GM19467 (cell line): ENCODE data around the gene MUC7.
"Not testable (repeated sequence)": the region's sequence is repeated elsewhere in the genome, so short reads cannot be mapped to it uniquely, and the experiment has no call there.

Experiments
- ATAC-seq: cut with Tn5 transposase; IDR thresholded peaks from one replicate; pipeline ENCODE4 v1.9.1; 2021; ENCODE audit warnings: mild to moderate bottlenecking, moderate library complexity; ENCODE audit not compliant: unreplicated experiment

MUC7 gene

DNA sequence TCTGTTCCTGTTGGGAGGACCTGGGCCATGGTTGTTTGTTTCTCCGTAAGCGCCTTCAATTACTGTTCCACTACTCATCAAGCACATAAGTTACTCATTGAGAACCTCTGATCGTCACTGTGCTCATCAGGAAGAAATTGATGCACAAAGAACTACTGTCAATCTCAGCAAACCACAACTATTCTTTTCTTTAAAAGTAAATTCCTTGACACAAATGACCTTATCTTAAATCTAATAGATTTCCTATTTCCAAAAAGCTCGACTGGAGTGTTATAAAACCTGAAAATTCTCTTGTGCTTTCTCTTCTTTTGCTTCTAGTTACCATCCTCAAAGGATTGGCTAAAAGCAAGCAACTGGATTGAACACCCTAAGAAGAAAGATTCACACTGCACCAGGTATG is at the start of gene MUC7:
TSS of gene MUC7 (plus strand) at position 301 of the 400 bp plus-strand sequence. CDS start 1,825 bp downstream, outside the sequence.
- no peak for ATAC-seq

DNA sequence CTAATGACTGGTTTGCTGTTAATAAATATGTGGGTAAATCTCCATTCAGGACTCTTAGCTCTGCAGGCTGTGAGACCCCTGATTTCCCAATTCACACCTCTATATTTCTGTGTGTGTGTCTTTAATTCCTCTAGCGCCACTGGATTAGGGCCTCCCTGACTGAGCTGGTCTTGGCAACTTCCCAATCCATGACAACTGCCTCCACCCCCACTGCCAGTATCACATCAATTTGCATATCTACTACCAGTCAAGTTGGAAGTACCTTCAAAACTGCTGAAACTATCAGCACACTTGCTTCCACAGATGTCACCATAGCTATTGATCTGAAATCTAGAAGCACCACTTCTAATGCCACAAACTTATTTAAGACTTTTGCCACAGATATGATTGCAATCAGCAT is 46.7 kb upstream of the MUC7 start:
- no peak for ATAC-seq

DNA sequence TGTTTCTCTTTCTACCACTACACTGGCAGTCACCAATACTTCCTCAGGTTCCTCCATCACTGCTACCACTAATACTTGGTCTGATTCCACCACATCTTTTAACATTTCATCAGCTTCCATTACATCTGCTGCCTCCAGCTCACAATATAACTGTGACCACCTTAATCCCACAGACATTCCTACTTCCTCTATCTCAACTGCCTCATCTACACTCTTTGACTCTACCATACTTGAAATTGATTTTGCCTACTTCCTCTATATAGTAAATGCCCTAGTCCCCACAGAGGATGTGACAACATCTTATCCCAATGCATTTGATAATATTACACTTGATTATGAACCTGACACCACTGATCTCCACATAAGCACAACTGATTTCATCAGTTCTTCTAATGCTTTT is 45.2 kb upstream of the MUC7 start:
- ATAC-seq, result no peak

DNA sequence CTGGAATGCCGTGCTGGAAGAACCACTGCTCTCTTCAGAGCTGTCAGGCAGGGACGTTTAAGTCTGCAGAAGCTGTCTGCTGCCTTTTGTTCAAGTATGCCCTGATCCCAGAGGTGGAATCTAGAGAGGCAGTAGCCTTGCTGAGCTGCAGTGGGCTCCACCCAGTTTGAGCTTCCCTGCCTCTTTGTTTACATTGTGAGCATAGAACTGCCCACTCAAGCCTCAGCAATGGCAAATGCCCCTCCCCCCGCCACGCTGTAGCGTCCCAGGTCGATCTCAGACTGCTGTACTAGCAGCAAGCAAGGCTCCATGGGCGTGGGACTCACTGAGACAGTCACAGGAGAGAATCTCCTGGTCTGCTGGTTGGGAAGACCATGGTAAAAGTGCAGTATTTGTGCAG is 34.8 kb upstream of the MUC7 start:
- no peak for ATAC-seq

DNA sequence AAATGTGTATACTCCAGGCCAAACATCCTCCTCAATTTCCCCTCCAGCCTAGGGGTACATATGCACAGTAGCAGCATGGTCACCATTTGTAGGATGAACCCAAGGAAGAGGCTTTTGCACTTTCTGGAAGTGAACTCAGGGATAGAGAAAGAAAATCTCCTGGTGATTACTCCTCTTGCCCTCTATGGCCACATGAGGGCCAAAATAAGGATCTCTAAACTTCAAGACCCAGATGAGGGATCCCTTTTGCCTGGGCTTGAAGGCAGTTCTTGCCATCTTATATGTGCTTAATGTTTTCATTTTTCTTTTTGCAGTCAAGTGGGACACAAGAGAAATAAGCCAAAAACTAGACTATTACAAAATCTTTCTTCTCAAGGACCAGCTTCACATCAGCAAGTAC is 29.5 kb upstream of the MUC7 start:
- ATAC-seq, result no peak

DNA sequence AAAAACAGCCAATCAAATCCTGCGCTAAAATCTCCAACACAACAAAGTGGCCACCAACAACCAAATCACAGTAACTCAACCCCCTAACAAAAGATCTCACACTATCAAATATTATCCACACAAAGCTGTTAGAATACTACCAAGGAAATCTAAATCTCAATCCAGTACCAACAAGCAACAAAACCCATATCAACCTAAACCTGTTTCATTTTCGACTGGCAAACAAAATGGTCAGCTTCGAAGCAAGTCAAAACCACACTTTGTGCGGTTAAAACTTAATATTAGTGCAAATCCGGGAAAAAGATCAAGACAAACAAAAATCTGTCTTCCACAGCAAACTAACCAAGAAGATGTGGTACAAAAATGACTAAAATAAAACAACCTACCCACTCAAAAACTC is 28.7 kb upstream of the MUC7 start:
- no peak for ATAC-seq

DNA sequence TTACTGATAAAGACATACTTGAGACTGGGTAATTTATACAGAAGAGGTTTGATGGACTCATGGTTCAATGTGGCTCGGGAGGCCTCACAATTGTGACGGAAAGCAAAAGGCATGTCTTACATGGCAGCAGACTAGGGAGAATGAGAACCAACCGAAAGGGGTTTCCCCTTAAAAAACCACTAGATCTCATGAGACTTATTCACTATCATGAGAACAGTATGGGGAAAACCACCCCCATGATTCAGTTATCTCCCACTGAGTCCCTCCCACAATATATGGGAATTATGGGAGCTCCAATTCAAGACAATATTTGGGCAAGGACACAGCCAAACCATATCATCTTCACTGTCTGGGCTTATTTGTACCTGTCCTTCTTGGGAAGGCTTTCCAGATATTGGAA is 22.8 kb upstream of the MUC7 start:
- no peak for ATAC-seq

DNA sequence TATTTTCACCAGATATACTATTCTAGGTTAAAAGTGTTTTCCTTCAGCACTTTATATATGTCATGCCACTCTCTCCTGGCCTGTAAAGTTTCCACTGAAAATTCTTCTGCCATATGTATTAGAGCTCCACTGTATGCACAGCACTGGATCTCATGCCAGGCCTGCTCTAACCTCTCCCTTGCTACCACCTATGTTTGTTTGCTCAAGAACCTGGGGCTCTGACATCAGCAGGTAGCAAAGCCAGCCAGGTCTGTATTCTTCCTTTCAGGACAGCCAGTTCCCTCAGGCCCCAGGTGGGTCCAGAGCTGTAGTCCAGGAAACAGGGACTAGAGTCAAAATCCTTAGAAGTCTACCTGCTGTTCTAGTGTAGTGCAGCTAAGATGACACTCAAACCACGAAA is 19.1 kb upstream of the MUC7 start:
- ATAC-seq, result no peak

DNA sequence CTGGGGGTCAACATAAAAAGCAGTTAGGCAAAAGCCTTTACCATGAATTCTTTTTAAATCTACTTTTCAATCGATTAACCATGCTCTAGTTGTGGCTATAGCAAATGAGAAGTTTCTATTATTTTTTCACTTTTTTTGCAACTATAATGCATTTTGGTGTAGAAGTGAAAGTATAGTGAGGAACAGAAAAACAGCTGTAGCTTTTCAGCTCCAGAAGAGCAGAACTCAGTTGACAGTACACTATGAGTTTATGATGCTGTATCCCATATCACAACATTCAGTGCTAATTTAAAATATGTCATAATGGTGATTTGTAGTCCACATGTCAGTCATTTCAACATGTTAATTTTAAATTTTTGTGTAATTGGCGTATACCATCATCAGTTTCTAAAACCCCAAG is 8.7 kb upstream of the MUC7 start:
- ATAC-seq, result no peak

DNA sequence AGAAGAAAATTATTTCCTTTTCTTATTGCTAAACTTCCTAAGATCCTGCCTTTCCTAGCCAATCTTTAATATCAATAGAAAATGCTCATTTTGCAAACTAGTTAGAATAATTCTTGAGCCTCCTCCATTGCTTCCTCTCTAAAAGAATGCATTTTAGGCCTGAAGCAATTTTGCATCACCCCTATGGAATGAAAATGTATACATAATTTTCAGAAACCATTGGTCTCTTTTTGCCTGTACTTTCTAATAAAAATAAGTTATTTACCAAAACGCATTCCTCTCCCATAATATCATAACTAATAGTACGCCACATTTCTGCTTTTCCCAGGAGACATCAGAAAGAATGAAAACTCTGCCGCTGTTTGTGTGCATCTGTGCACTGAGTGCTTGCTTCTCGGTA is 1.7 kb downstream of the MUC7 start:
- no peak for ATAC-seq

DNA sequence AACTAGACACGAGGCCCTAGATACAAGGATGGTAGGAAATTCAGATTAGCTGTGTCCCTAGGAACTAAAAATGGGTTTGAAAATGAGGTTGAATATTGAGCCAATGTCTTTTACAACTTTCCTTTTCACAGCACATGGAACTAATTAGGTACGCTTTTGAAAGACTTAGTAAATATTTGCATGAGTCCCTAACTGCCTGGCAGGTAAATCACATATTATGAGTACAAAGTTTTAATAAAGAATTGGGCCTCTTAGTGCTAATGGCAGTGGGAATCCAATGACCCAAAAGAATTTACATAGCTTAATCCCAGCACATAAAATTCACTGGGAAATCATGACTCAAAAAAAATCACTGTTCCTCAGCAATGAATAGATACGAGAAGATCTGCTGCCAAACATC is 16.8 kb downstream of the MUC7 start:
- no peak for ATAC-seq

DNA sequence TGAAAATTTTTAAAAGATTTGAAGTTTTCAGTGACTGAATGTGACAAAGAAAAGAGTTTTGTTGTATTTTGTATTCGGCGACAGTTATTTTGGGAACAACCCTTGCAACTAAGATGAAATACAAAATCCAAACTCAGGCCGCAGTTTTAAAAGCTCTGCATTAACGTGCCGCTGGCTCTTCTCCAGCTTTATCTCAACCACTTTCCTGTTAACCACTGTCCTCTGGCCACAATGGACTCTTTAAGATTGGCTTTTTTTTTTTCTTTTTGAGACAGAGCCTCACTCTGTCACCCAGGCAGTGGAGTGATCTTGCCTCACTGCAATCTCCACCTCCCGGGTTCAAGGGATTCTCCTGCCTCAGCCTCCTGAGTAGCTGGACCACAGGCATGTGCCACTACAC is 24.2 kb downstream of the MUC7 start:
- no peak for ATAC-seq

DNA sequence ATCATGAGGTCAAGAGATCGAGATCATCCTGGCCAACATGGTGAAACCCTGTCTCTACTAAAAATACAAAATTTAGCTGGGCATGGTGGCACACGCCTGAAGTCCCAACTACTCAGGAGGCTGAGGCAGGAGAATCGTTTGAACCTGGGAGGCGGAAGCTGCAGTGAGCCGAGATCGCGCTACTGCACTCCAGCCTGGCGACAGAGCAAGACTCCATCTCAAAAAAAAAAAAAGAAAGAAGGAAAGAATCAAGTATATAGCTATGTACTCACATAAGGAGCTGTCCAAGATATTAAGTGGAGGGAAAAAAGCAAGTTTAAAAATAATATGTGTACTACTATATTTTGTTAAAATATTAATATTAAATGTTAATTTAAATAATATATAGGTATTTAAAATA is 29.8 kb downstream of the MUC7 start:
- not testable (repeated sequence) for ATAC-seq

DNA sequence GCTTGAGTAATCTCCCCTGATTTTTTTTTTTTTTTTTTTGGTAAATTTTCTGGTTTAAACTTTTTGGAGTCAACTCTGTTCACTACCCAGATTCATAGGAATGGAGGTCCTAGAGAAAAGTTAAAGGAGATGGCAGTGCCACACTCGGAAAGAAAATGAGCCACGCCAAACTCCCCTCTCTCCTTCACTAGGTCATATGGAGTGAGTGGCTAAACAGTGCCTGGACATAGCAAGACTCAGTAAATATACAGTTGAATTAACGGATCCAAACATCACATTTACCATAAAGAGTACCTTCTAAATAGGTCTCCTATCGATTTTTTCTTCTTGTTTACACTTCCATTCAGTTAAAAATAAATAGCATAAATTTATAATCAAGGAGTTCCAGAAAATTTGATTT is 32.7 kb downstream of the MUC7 start:
- no peak for ATAC-seq

DNA sequence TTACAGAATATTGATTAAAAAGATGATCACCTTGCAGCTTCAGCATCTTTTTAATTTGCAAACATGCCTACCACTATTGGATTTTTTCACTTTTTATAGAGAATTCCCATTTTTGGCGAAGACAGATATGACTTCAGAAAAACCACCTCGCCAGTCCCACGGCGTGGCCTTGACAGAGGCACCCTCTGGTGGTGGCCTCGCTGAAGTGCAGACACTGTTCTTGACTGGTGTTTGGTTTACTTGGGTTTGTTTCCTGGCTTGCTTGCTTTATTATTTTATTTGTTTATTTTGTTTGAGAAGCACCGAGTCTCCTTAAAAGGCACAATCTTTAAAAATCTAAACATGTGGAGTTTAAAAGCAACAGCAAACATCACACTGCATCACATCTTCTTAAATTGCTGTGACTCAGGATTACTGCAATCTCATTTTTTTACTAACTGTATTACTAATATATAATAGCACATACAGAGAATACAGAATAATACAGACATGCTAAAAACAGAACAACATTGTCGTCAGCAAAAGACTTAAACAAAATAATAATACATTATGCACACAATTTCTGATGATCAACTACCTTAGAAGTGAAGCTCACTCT is 33.3 kb downstream of the MUC7 start:
- ATAC-seq, result peak; percentile 94

DNA sequence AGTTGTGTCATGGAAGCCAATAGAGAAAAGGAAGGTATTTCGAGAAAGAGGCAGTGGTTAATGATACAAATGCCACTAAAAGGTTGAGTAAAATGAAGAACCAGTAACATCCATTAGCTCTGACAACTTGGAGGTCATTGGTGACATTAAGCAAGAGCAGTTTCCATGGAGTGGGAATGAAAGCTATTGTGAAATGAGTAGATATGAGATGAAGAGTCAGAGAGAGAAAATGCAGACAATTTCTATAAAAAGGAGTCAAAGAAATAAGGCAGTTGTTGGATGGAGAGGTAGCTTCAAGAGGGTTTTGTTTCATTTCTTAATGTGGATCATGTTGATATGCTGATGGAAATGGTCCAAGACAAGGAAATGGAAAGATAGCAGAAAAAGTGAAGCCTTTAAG is 36.8 kb downstream of the MUC7 start:
- ATAC-seq, result no peak

DNA sequence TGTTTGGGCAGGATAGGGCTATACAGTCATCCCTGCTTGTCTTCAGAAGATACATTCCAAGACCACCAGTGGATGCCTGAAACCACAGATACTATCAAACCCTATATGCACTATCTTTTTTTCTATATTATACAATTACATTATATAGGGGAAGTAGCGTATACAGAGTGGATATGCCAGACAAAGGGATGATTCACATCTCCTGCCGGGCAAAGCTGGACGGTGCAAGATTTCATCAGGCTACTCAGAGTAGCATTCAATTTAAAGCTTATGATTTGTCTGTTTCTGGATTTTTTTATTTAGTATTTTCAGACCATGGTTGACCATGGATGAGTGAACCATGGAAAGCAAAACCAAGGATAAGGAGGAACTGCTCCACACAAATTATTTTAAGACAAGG is 39.4 kb downstream of the MUC7 start:
- no peak for ATAC-seq

DNA sequence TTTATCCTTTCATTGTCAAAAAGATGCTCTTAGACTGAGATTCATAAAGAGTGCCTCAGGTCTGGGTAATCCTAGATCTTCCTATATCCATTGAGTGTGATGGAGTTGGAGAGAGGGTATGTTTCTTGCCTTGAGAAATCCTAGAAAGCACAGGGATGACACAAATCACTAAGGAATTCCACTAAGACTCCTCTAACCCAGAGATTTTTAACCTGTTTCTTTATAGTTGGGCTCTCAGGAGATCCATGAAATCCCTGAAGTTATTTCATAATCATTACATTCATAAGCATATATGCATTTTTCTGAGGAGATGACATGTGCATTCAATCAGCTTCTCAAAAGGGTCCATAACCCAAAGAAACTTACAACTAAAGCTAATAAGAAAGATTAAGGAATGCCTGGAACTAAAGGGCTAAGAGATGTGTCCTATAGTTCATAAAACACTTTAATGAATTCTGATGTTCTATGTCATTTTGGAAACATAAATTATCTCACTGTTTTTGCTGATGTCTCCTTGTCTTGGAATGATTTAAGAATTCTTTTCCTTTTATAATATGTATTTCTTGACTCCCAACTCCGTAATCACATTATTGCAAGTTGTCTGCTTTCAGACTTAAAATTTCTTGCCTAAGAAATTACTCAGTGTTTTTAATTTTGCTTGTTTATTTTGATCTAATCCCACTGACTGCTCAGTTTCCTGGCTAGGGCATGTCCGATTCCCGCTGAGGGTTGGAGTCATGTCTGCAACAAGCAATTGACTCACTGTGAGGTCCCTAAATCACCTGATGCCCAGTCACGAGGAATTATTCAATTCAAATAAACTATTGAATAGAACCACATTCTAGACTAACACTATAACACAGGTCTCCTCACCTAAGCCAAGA is 43.6 kb downstream of the MUC7 start:
- no peak for ATAC-seq

DNA sequence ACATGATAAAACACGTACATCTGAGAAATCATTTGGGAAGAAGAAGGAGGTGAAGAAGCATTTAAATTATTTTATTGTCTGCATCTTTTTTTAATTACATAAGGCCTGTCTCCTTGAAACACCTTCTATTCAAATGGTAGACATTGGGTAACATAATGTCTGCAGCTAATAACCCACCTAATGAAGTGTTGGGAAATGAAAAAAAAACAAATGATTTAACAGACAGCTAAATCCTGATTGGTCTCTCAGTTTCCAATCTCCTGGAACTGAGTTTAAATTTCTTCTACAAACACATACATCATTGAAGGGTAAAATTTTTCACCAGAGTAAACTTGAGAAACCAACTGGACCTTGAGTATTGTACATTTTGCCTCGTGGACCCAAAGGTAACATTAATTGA is 46.3 kb downstream of the MUC7 start, which contains the start of gene AMTN:
TSS of gene AMTN (plus strand) at position 301 of the 400 bp plus-strand sequence. CDS start 209 bp downstream, outside the sequence.
- no peak for ATAC-seq

DNA sequence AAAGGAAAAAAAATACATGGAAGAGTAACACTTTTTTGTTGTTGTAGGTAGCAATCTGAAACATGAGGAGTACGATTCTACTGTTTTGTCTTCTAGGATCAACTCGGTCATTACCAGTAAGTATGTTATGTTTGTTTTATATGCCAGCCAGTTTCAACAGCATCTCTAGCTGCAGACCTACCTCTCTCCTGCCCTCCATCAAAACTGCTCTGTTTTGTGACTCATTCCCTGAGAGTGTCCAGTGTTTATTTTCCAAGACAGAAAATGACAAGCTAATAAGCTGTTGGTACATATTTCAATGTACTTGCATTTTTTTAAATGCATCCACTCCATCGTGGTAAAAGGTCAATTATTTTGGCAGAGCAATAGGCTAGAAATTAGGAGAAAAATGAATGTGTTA is 46.7 kb downstream of the MUC7 start:
- no peak for ATAC-seq

DNA sequence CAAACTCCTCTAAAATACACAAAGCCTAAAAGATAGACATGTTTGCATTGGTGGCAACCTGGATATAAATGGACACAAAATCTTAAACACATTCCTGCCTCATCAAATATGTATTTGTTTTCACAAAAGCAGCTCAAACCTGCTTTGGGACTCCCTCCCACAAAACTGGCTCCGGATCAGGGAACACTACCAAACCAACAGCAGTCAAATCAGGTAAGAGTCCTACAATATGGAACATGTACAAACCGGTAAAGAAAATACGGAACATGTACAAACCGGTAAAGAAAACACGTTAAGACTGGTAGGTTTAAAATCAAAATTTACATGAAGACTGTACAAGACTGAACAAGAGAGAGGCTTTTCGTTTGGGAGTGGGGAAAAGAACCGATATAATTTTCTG is 50.6 kb downstream of the MUC7 start:
- no peak for ATAC-seq

DNA sequence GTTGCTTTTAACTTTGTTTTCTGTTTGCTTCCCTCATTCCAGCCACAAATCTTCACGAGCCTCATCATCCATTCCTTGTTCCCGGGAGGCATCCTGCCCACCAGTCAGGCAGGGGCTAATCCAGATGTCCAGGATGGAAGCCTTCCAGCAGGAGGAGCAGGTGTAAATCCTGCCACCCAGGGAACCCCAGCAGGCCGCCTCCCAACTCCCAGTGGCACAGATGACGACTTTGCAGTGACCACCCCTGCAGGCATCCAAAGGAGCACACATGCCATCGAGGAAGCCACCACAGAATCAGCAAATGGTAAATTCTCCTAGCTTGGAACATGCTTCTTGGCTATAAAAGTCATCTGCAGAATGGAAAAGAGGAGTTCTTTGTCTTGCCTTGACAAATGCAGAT is 59.0 kb downstream of the MUC7 start:
- no peak for ATAC-seq
